Stomach (tissue), 4 donors: ENCODE results near the gene TMEM80.
"Not testable (repeated sequence)": the region's sequence is repeated elsewhere in the genome, so short reads cannot be mapped to it uniquely, and the experiment has no call there.

ENCODE experiments used
- CTCF ChIP-seq, 7 experiments: fragments of 450-650 bp in 4 of 7; fragments of 200-600 bp in 3 of 7; sonication (generic) in 3 of 7; IDR thresholded peaks; one replicate each; pipeline ENCODE4 v1.5.1; 2016 to 2019; ENCODE audit warnings: antibody characterized with exemption in 7 of 7, control low read depth in 2 of 7, mild to moderate bottlenecking in 1 of 7
- EP300 ChIP-seq: sonication (generic); formaldehyde crosslinking; IDR thresholded peaks from one replicate; pipeline ENCODE4 v1.6.1; 2017; ENCODE audit warnings: antibody characterized with exemption
- POLR2A ChIP-seq, 4 donors: fragments of 450-650 bp; IDR thresholded peaks; one replicate each; pipeline ENCODE4 v1.6.1; 2016; ENCODE audit warnings: antibody characterized with exemption in 4 of 4, control low read depth in 2 of 4, mild to moderate bottlenecking in 1 of 4, moderate library complexity in 1 of 4
- POLR2AphosphoS5 ChIP-seq, 3 donors: sonication (generic); formaldehyde crosslinking; IDR thresholded peaks; one replicate each; pipeline ENCODE4 v1.6.1; 2016; ENCODE audit warnings: antibody characterized with exemption in 3 of 3

- not testable (repeated sequence) for TF ChIP-seq CTCF (IDR thresholded peaks at IDR 0.05); POLR2AphosphoS5 (IDR thresholded peaks at IDR 0.05); EP300; POLR2A (IDR thresholded peaks at IDR 0.05)
These were observed 5.4 kb upstream of the TMEM80 start for GRCh38 chr11:690244-690643.
